Activated naive CD4-positive, alpha-beta T cell (primary cell): ENCODE data around the gene DMRT2.

Source experiments
- DNase-seq, 4 experiments: peaks; one replicate each; lab custom pipeline; 2025; lab: John Stamatoyannopoulos, UW

DMRT2 gene

DNA sequence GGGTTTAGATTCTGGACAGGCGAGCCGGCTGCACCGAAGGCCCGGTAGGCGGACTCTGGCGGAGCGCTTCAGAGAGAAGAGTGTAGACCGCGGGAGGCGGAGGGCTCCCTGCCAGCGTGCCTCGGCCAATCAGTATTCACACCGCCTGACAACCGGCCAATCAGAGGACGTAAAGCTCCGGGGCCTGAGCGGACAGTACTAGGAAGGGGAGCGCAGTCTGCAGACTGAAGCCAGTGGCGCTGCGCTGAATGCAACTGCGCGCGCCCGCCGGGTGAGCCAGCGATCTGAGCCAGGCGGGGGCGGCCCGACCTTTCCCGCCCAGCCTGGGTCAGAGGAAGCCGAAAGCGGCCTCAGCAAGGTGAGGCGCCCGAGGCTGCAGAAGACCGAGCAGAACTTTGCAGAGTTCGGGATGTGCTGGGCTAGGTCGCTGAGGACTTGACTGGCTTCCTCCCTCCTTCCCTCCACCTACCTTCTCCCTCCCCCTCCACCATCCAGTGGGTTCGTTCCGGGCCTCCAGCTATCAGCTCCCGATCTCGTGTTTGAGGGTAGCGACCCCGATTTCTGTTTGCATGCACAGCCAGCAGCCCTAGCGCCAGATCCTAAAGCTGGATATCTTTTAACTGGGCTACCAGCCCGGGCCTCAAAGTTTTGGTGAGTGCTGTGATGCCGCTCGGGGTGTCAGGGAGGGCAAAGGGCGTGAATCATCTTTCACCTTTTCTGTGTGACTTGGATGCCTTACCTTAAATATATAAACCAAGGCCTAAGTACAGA lies at the start of gene DMRT2:
DMRT2 (plus strand) TSS at position 233 of the 771 bp plus-strand sequence. CDS start 1,257 bp downstream, outside the sequence.
- DNase-seq: no peak

DNA sequence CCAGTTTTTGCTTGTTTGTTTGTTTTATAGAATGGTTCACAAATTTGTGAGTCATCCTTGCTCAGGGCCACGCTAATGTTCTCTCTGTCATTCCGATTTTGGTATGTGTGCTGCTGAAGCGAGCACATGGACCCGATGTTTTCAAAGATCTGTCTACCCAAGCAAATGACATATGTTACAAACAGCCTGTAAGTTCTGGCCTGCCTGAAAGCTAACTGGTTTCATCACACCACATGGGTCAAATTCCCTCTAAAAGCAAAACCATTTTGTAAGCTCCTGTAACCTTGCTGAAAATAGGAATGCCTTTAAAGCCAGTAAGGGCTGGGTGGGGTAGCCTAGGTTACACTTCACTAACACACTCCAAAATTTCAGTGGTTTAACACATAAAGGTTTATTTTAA lies 48.3 kb upstream of the DMRT2 start:
- no peak for DNase-seq

DNA sequence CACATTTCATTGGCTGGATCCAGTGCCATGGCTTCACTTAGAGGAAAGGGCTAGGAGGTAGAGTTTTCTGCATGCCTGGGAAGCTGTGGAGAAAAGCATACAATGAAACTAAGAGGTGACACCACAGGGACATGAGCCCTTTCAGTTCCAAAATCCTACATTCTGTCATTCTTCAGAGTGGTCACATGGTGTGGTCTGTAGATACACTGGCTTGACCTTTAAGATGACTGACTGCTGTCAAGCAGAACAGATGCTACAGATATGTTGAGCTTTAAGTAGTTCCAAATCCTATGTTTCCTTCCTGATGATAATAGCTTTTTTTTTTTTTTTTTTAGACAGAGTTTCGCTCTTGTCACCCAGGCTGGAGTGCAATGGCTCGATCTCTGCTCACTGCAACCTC lies 47.5 kb upstream of the DMRT2 start:
- DNase-seq: no peak

DNA sequence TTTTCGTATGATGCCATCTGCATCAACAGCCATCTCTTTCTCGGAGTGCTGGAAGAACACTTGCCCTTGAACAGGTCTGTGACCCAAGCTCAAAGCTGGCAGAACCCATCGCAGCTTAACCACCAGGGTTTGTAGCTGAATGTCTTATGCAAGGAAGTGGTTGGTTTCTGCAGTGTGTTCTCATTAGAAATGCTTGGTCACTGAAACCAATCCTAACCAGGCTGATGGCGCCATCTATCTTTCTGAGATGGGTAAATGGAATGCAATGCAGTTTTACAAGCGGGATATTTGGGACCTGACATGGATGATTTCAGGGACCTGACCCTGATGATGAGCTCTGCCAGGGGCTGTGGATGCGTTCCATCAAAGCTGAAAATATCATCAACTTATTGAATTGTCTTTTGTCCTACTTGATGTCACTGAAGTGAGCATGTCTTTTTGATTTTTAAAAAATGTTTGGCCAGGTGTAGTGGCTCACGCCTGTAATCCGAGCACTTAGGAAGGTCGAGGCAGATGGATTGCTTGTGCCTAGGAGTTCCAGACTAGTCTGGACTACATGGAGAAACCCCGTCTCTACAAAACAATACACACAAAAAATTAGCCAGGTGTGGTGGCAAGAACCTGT lies 45.0 kb upstream of the DMRT2 start:
- no peak for DNase-seq

DNA sequence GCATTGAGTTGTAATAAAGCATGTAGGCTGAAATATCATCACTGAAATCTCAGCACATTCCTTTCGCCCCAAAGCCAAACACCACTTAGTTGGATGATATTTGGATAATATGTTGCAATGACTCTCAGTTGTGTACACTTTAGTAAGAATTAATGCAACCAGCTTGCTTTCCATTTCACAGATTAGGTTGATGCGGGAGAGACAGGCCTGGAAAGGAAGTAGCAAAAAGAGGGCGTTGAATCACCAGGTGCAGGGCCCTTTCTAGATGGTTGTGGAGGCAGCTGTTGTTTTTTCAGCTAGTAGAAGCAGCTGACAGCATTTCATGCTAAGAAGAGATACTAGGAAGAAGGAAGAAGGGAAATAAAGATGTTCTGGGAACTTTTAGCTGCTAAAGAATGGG lies 42.8 kb upstream of the DMRT2 start:
- DNase-seq: no peak

DNA sequence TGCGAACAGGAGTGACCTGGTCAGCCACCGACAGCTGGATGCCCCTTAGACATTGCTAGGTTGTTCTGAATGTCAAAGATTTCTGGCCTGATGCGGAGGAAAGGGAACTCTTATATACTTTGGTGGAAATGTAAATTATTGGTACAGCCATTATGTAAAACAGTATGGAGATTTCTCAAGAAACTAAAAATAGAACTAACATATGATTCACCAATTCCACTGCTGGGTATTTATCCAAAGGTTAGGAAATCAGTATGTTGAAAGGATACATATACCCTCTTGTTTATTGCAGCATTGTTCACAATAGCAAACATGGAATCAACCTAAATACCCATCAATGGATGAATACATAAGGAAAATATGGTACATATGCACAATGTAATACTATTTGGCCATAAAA lies 41.9 kb upstream of the DMRT2 start:
- no peak for DNase-seq

DNA sequence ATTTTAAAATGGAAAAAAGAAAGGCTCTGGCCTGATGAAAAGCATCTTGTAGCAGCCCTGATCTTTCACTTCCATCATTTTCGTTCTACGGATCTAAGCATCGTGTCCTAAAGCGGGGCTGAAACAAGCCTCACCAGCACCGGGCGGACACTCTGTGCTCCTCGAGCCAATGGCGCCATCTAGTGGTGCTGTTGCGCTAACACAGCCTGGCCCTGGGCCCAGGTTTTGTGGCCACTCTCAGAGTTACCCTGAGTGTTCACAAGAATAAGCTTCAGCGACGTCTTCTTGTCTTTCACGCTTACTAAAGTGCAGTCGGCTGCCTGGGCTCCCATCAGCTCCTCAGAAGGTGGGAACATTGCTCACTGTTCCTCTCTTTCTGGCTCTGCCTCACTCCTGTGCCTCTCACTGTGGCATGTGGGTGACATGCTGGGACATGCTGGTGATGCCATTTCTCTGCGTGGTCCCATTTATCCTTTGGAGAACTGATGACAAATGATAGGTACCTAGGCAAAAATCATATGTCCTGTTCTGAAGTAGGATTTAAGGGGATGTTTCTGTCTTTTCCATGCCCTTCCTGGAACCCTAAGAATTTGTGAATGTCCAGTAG lies 41.0 kb upstream of the DMRT2 start:
- peak; percentile 32 to 66 (median 34) for DNase-seq

DNA sequence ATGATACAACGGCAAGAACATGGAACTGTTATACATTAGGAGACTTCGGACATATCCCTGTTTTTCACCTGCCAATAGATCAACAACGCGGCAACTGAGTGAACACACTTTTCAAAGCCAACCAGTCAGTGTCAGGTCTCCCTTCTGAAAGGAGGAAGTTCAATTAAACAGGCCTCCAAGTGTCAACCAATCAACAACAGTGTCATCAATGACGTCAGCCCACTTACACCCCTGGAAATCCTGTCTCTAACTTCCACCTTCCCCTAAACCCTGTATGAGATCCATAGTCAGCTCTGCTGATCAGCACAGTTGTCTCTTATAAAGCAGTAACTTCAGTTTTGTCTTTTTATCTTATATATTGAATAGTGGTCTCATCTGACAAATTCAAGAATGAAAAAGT lies 37.1 kb upstream of the DMRT2 start:
- DNase-seq: no peak

DNA sequence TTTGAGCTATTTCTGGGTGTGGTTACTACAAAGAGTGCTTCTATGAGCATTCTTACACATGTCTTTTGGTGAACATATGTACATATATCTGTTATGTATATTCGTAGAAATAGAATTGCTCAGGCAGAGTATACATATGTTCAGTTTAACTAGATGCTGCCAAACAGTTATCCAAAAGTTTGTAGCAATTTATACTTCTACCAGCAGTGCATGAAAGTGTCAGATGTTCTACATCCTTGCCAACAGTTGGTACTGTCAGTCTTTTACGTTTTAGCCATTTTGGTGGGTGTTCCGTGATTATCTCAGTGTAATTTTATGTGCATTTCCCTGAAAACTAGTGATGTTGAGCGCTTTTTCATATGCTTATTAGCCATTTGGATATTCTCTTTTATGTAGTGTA lies 35.9 kb upstream of the DMRT2 start:
- no peak for DNase-seq

DNA sequence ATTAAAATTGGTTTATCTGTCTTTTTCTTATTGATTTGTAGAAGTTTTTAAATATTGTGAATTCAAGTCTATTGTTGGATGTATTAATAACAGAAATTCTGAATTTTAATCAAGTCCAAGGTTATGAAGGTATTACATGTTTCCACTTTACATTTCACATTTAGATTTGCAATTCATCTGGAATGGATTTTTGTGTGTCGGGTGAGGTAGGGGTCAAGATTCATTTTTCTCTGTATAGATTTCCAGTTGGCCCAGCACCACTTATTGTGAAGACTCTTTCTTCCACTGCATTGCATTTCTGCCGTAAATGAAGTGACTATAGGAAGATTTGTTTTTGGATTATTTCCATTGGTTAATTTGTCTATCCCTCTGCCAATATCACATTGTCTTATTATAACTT lies 35.5 kb upstream of the DMRT2 start:
- no peak for DNase-seq

DNA sequence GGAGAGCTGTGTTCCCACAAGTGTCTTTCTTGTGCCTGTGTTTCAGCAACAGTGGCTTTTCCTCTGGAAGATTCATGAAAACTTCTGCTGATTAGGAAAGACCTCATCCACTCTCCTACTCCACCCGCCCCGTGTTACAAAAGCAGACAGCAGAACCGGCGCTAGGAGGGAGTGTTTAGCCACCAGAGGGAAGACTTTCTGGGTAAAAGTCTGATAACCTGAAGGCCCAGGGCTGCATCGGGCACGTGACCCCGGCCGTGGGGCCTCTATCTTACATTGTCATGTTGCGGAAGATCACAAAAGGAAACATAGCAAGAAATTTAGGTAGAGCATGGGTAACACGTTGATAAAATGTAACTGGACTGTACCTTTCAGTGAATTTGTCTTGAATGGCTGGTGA lies 32.0 kb upstream of the DMRT2 start:
- no peak for DNase-seq

DNA sequence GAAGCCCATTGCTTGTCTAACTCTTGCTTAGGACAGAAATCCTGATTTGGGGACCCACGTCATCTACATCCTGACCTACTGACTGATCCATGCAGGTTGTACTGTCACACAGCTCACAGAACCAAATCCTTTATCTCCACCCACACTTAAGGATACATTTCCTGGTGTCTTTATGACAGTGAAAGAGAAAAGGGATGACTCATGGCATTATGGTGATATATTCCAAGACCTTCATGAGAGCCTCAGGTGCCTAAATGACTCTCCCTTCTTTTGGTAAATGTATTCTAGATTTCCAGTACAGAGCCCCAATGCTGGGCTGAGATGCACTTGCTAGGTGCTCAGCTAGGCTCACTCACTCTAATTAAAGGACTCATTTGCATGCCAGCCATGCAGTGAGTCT lies 26.0 kb upstream of the DMRT2 start:
- DNase-seq: no peak

DNA sequence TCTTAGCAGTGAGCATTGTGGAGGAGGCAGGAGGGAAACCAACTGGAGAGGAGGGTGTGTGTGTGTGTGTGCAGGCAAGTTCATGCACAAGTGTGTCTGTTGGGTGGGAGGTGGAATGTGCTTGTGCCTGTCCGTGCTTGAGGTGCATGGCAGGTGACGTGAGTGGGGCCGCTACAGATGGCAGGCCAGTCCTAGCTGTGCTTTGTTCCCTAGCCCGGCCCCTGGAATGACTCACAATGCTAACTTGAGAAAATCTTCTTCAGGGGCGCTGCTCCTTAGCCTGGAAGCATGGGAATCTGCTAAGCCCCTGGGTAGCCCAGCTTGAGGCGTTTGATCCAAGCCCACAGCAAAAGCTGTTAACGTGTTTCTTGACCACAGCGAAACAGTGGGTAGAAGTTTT lies 25.0 kb upstream of the DMRT2 start:
- no peak for DNase-seq

DNA sequence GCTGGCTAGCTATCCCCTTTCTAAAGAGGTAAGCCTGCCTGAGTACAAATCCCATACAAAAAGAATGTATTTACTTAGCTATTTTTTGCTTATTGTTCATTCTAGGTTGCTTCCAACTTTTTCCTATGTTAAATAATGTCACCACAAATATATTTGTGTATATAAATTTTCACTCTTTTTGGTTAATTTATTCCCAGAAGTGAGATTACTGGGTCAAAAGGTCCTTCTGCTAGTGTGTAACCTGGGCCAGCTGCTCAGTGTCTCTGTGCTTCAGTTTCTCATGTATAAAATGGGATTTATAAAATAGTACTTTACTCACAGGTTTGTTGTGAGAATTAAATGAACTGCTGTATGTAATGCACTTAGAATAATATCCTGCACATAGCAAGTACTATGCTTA lies 23.9 kb upstream of the DMRT2 start:
- no peak for DNase-seq

DNA sequence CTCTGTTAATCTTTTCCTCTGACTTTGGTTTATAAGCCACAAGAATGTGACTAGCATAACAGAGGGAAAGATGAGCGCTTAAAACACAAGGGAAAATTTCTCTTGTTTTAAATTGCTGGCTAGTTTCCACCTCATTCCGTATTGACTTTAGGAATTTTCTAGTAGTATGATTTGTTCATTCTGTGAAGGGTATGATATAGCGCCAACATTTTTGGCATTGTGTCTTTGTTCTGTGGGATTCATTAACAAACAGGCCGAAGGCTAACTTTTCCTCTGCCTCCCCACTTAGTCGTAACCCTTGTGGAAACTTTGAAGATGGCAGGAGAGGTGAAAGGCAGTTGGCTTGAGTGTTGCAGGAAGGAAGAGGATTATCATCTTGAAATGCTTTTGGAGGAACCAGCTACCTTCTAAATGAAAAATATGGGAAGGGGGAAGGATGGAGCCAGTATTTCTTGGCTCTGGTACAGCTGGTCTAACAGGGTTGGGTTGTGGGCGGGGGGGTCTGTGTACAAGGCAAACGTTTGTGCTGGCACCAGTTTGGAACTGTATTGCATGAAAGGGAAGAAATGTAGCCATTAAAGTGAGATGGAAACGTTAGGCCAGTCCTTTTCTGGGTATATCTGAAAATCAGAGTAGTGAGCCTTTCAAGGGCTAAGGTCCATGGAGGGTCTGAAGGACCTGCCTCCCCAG lies 21.5 kb upstream of the DMRT2 start:
- no peak for DNase-seq

DNA sequence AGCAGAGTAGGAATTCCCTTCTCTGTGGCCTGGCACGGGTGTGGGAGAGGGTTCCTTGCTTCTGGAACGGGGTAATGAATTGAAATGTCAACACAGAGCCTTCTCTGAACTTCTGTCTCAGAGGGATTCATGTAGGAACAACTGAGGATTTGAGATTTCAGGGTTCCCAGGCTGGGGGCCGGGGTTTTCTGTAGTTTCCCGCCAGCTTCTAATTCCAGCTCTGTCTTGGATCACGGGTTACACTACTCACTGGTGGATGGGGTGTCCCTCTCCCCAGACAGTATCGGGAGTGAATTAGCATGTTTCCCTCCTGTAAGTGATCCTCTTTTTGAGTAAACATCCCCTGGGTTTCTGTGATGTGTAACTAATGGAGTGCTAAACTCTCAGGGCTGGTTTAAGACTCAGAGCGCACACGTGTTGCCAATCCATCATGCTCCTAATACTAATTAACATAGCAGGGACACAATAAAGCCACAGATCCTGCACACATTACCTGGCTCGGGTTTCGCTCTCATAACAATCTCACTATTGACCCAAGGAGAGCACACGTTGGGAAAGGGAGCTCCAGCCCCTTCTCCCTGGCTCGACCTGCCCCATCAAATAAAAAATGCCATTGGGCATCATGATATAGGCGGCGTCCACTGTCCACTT lies 18.1 kb upstream of the DMRT2 start:
- no peak for DNase-seq

DNA sequence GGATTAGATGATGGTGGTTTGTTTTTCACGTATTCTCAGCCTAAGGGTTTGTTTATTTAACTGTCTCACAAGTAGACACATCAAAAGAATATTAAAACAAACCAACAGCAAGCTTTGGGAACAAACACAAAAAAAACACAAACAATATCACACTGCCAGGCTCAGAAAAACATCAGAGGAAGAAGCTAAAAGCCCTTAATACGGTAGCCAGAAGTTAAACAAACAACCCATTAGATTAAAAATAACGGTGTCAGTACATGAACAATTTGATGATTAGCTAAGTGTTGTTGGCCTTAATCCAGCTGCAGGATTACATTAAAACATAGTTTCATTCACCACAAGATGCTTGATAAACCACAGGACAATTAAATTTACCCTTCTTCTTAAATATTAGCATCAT lies 15.9 kb upstream of the DMRT2 start:
- DNase-seq: no peak

DNA sequence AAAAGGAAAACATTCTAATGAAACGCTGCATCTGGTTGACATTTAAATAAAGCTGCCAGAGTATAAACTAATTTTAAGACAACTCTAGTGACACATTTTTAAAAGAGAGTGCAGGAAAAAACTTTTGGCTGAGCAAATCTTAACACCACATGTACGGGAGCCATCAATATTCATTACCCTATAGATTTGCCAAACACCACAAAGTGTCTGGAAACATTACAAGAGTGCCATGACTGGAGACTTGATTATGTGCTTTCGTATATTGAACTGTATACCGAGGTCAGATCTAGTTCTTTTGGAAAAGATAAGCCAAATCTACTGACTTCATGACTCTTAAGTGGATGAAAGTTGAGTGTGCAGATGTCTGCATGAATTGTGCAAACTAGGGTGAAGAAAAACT lies 10.6 kb upstream of the DMRT2 start:
- no peak for DNase-seq

DNA sequence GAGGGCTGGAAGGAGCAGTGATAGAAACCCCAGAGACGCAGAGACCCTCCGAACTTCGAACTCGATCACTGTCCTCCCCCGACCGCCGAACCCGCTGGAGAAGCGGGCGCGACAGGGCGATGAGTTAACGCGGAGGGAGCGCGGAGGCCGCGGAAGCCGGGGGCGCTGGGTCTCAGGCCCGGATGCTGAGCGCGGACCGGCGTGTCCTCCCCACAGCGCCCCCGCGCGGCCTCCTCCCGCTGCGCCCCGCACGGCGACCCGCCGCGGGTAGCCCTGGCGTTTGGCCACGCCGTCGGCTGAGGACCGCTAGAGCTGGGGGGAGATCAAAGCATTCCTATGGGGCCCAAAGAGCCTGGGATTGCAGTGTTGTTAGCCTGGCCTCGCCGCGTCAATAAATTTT lies 7.7 kb upstream of the DMRT2 start:
- no peak for DNase-seq

DNA sequence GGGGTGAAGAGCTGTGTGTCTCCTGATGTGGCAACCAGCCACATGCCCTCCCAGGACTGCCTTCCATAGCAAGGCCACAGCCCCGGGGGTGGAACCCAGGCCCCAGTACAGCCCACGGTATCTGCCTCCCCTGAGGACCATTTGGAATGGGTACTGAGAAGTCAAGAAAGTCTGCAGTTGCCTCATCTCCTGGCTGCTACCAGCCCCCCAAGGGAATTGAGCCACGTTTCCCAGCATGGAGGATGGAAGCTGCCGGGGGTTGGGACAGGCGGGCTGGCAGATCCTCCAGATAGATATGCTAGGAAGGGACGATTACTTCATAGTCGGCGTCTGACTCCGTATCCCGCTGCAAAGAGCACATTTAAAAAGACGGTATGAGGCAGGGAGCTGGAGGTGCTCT lies 5.5 kb upstream of the DMRT2 start:
- no peak for DNase-seq

DNA sequence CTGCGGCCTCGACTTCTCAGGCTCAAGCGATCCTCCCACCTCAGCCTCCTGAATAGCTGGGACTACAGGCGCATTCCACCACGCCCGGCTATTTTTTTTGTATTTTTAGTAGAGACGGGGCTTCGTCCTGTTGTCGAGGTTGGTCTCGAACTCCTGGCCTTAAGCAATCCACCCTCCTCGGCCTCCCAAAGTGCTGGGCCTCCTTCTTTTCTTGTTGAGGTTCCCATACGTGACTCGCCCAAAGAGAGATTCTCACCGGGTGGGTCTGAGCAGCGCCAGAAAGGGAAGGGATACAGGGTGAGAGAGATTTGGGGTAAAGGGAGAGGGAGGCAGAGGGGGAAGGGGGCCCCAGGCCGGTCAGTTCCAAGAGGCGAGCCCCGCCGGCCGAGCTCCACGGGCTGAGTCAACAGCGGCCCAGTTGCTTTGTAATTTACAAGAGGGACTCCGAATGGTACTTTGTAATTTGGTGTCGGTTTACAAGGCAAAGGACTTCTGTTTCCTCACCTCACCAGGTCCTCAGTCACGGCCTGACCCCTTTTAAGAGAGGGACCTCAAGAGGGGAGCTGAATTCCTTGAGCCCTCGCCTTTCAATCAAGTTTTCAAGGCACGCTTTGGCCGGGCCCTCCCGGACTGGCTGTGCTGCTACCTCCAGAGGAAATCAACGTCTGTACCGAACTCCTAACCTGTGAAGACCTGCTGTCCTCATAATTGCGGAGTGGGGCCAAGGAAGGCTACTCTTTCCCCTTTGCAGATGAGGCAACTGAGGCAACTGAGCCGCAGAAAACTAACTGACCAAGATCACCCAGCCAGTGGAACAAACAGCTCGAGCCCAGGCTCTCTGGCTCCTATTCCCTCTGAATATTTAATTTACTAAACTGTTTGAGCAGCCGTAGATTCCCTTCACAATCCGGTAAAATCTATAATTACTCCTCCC lies 3.3 kb upstream of the DMRT2 start:
- DNase-seq: no peak
